ENCODE results near the gene ARNT2.

ARNT2 gene

DNA sequence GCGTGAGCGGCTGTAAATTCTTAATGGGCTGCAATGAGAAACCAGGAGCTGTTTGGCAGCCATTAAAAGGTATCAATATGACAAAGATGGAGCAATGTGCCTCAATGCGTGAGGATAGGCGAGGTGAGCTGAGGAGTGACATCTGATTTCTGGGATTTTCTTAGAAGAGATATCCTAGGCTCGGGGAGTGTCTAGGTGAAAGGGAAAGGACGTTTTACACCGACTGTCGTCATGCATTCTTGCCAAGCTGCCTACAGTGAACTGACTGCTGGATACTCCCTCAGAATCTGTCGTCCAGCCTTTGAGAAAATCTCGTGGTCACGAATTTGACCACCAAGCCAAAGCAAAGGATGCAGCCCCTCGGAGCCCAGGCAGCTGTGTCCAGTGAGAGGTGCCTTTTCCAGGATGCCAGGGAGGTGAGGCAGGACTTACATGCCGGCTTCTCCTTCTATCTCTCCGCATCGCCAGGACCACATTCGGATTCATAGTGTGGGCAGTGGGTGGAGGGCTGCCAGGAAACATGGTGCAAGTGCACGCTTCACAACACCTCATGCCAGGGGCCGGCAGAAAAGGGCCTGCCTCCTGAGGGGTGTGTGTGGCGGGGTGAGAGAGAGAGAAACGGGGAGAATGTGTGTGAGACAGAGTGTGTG lies 210.7 kb downstream of the ARNT2 start:
- TF ChIP-seq GATA3 (IDR thresholded peaks at IDR 0.05; ENCODE audit: low read depth, low read length) (no peak), GATA2 (IDR thresholded peaks at IDR 0.05; ENCODE audit: low read depth, low read length) (no peak)

DNA sequence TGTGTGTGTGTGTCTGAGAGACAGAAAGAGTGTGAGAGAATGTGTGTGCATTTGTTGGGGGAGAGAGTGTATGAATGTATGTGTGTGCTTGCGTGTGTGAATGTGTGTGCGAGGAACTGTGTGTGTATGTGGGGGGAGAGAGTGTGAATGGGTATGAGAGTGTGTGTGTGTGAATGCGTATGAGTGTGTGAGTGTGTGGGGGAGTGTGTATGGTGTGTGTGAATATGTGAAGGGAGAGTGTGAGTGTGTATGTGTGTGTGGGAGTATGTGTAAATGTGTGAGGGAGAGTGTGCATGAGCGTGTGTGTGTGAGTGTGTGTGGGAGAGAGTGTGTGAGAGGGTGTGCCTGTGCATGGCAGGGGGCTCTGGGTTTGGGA lies 211.2 kb downstream of the ARNT2 start:
- no peak for TF ChIP-seq GATA3 (IDR thresholded peaks at IDR 0.05; ENCODE audit: low read depth, low read length)
- TF ChIP-seq GATA2 (IDR thresholded peaks at IDR 0.05; ENCODE audit: low read depth, low read length): no peak

DNA sequence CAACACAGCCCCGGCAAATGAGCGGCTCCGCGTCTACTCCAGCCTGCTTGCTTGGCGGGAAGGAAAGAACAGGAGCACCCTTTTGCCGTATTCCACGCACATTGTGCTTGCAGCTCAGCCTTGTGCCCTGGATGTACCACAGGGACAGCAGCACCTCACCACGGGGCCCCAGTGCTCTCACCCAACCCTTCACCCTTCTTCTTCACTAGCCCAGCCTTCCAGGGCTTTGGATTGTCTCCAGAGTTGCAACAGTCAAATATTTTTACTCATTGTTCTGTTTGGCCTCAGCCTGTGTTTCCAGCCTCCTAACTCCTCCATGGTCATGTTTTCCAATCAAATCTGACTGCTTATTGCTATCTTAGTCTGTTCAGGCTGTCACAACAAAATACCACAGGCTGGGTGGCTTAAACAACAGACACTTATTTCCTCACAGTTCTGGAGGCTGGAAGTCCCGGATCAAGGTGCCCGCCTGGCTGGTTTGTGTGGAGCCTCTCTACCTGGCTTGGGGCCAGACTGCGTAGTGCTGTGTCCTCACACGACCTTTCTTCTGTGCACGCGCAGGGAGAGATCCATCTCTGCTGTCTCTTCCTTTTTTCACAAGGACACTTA lies 211.7 kb downstream of the ARNT2 start:
- no peak for TF ChIP-seq GATA3 (IDR thresholded peaks at IDR 0.05; ENCODE audit: low read depth, low read length)
- no peak for TF ChIP-seq GATA2 (IDR thresholded peaks at IDR 0.05; ENCODE audit: low read depth, low read length)

DNA sequence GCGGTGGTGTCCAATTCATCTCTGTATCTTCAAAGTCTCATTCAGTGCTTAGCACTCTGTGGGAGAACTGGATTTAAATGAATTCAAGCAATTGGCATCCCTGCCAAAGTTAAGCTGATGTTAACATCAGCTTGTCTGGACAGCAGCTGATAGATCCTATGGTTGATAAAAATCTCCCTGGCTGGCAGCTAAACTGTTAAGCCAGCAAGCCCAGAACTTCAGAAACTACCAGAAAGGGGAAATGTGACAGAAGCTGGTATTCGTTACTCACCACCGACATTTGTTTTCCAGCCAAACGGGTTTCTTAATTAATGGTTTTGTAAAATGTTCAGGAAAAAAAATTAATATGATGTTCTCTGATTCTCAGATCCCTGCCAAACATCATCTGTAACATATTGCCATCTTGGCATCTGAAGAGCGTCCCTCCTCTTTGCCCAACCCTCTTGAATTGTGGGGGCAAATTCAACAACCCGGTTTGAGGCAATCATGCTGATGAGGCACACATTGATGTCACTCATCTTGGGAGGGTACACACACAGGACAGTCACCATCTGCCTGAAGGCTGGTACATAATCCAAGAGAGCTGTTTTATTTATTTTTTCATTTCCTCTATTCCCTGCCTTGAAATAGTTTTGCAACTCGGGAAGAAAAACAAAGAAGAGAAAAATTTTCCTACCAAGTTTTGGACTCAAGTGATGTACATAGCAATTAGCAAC lies 214.7 kb downstream of the ARNT2 start:
- TF ChIP-seq GATA2 (IDR thresholded peaks at IDR 0.05; ENCODE audit: low read depth, low read length) (peak; percentile 97), GATA3 (IDR thresholded peaks at IDR 0.05; ENCODE audit: low read depth, low read length) (peak; percentile 87)

DNA sequence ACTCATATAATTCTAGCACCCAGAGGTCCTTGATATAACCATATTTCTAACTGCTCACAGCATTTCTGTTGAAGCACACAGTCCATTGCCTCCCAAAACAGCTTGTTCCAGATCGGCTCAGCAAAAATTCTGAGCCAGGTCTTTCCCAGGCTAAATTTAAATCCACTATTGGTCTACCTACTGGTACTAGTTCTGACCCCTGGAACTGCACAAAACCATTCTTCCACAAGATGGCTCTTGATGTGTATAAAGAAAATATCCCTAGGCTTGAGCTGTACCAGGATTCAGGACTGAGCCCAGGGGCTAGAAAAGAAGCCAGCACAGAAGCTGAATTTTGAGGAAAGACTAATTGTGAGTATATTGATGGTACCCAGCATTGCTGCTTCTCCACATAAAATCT lies 215.5 kb downstream of the ARNT2 start:
- TF ChIP-seq GATA2 (IDR thresholded peaks at IDR 0.05; ENCODE audit: low read depth, low read length) (no peak), GATA3 (IDR thresholded peaks at IDR 0.05; ENCODE audit: low read depth, low read length) (no peak)

DNA sequence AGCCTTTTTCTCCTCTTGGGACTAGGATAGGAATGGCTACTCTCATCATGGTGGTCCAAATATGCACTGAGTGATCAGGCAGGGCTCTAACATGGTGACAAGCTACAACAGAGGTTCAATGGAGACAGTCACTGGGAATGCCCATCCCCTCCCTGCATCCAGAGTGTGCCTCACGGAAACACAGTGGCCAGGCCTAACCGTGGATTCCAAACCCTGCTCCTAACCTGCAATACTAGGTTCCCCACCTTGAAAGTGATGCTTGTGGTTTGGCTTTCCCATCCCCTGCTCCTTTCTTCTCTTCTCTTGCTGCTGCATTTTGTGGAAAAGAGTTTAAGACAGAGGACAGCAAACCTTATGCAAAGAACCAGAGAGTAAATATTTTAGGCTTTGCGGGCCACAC lies 216.0 kb downstream of the ARNT2 start:
- TF ChIP-seq GATA3 (IDR thresholded peaks at IDR 0.05; ENCODE audit: low read depth, low read length) (no peak), GATA2 (IDR thresholded peaks at IDR 0.05; ENCODE audit: low read depth, low read length) (no peak)

DNA sequence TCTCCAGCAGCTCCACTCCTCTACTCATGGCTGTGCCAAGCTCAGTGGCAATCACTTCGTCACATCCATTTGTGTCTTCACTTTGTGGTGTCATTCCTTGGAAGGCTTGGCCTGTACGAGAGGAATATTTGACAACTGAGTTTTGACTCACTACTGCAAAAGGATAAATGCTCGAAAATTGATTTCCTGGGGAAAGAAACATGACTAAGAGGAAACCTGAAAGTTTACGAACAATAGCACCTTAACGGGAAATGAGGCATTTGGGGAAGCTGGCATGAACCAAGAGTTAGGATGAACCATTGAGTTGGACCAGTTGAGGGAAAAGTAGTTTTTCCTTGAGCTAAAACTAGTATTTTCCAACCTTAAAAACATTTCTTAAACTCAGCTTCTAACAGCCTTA lies 216.7 kb downstream of the ARNT2 start:
- no peak for TF ChIP-seq GATA2 (IDR thresholded peaks at IDR 0.05; ENCODE audit: low read depth, low read length)
- no peak for TF ChIP-seq GATA3 (IDR thresholded peaks at IDR 0.05; ENCODE audit: low read depth, low read length)

DNA sequence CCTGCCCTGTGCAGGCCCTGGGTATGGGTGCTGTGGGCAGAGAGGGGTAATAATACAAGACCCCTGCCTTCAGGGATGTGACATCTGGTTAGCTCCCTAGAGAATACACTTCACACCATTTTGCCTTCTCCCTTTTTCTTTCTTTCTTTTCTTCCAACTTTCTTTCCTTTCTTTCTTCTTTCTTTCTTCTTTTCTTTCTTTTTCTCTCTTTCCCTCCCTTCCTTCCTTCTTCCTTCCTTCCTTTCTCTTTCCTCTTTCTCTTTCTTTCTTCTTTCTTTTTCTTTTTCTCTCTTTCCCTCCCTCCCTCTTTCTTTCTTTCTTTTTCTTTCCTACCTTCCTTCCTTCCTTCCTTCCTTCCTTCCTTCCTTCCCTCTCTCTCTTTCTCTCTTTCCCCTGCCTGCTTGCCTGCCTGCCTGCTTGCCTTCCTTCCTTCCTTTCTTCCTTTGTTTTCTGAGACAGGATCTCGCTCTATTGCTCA lies 222.5 kb downstream of the ARNT2 start:
- TF ChIP-seq GATA3 (IDR thresholded peaks at IDR 0.05; ENCODE audit: low read depth, low read length): no peak
- no peak for TF ChIP-seq GATA2 (IDR thresholded peaks at IDR 0.05; ENCODE audit: low read depth, low read length)

DNA sequence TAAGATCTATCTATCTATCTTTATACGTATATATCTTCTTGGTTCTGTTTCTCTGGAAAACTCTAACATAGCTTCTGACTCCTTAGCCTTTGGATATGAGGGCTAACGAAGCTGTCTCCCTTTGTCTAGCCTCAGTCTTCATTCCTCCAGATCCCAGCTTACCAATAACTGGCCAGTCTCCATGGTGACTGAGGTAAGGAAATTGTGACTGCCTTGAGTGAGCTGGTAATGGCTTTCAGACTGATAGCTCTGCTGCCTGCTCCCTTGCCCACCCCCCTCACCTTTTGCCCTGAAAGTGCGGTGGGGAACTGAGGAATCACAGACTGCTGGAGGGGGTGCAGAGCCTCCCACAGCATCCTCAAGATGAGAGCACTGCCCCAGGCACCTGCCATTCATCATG lies 225.2 kb downstream of the ARNT2 start:
- TF ChIP-seq GATA2 (IDR thresholded peaks at IDR 0.05; ENCODE audit: low read depth, low read length): no peak
- no peak for TF ChIP-seq GATA3 (IDR thresholded peaks at IDR 0.05; ENCODE audit: low read depth, low read length)

DNA sequence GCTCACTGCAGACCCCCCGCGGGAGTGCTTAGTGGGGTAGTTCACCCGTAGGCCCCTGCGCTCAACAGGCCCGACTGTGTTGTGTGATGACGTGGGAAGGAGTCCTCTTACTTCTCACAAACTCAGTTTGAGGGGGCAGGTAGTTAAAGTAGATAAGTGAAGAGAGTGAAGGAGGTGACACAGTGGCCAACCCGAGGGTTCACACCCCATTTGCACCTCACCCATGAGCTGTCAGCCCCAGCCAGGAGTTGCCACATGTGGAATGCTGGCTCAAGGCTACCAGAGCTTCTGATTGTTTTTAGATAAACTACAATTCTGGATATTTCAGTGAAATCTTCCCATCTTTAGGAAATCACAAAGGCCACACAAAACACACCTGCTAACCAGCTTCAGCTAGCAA lies 226.8 kb downstream of the ARNT2 start:
- TF ChIP-seq GATA2 (IDR thresholded peaks at IDR 0.05; ENCODE audit: low read depth, low read length) (no peak), GATA3 (IDR thresholded peaks at IDR 0.05; ENCODE audit: low read depth, low read length) (no peak)

DNA sequence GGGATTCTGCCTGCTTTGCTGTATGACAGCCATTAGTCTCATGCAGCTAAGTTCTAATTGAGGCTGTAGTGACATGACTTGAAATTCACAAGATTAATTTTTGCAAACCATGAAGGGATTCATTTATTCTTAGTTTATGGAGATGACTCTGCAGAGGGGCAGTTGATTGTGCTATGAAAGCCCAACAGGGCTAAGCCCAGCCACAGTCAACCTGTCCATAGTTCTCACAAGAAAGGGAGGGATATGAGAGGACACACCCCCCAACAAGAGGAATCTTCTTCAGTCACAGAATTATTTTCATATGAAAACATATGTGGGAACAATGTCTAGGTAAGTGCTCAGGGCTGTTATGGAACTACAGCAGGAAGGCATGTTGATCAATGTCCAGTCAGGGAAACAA lies 229.0 kb downstream of the ARNT2 start:
- no peak for TF ChIP-seq GATA3 (IDR thresholded peaks at IDR 0.05; ENCODE audit: low read depth, low read length)

DNA sequence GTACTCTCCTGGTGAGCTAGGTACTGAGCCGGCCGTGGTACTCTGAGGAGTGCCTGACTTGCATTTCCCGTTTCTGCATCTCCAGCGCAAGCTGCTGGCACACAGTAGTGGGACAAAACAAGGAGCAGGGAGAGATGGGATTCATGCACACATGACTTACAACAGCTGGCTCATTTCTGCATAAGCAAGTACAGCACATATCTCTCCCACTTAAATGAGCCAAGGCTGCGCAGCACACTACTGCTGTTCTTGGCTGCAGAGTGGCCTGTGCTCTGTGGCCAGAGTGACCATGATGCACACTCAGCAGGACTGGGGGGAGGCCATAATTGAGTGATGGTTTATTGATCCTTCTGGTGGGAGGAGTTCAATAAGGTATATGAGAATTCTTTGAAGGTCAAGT lies 231.8 kb downstream of the ARNT2 start:
- TF ChIP-seq GATA2 (IDR thresholded peaks at IDR 0.05; ENCODE audit: low read depth, low read length): no peak
- no peak for TF ChIP-seq GATA3 (IDR thresholded peaks at IDR 0.05; ENCODE audit: low read depth, low read length)

DNA sequence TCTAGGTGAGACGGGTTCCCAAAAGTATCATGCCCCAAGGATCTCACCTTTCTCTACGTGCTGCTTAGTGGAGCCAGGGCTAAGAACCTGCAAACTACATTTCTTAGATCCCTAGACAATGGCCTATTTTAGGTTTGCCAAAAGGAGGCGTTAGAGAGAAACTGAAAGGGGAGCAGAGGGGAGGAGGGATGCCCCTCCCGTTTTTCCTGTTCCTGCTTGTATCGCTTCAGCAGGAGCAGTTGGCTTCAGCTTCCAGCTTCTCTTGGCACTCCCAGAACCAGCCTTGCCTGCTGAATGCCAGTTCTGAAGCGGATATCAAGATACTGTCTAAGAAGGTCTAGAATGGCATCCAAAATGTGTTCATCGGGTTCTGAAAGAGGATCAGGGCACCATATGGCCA lies 232.5 kb downstream of the ARNT2 start:
- no peak for TF ChIP-seq GATA3 (IDR thresholded peaks at IDR 0.05; ENCODE audit: low read depth, low read length)
- no peak for TF ChIP-seq GATA2 (IDR thresholded peaks at IDR 0.05; ENCODE audit: low read depth, low read length)

DNA sequence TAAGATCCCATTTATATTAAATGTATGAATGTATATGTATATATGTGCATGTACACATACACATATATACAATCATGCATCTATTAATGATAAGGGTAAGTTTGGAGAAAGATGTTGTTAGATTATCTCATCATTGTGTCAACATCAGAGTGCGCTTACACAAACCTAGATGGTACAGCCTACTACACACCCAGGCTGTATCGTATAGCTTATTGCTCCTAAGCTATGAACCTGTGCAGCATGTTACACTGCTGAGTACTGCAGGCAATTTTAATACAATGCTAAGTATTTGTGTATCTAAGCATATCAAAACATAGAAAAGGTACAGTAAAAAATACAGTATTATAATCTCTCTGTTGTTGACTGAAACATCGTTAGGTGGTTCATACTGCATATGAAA lies 233.6 kb downstream of the ARNT2 start:
- TF ChIP-seq GATA2 (IDR thresholded peaks at IDR 0.05; ENCODE audit: low read depth, low read length) (no peak), GATA3 (IDR thresholded peaks at IDR 0.05; ENCODE audit: low read depth, low read length) (no peak)

DNA sequence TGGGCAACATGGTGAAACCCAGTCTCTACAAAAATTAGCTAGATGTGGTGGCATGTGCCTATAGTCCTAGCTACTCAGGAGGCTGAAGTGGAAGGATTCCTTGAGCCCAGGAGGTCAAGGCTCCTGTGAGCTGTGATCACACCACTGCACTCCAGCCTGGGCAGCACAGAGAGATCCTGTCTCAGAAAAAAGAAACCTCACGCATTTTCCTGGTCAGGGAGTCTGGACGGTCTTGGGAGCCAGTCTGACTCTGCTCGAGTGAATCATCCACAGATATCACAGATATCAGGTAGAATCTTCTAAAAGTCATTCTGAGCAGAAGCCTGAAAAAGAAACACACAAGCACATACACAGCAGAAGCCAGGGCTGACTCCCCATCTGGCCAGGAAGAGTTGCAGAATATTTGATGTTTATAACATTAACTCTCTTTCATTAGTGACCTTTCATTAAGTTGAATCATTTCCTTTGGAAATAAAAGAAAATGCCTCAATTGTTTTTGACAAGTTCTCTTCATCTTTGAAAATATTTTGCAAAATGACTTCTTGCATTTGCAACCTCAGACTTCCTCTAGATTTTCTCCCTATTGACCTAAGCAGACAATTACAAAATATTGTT lies 234.5 kb downstream of the ARNT2 start:
- TF ChIP-seq GATA3 (IDR thresholded peaks at IDR 0.05; ENCODE audit: low read depth, low read length) (no peak), GATA2 (IDR thresholded peaks at IDR 0.05; ENCODE audit: low read depth, low read length) (no peak)
